Nephron (organoid): Measurements from ENCODE around the gene ZNF112.
"Not testable (repeated sequence)": the region's sequence is repeated elsewhere in the genome, so short reads cannot be mapped to it uniquely, and the experiment has no call there.

Experiments used
- H3K27ac Mint-ChIP-seq, 3 experiments: 2 replicates each; pipeline ENCODE4 v1.8.0; 2020; ENCODE audit warnings: mixed read lengths in 3 of 3, mild to moderate bottlenecking in 2 of 3, moderate library complexity in 1 of 3
- H3K27me3 Mint-ChIP-seq: 2 replicates; pipeline ENCODE4 v1.8.0; 2021; ENCODE audit warnings: low read depth, mild to moderate bottlenecking, moderate library complexity, mixed read lengths
- H3K36me3 Mint-ChIP-seq: 2 replicates; pipeline ENCODE4 v1.8.0; 2020; ENCODE audit warnings: low read depth, mixed read lengths
- H3K4me1 Mint-ChIP-seq: 2 replicates; pipeline ENCODE4 v1.8.0; 2020; ENCODE audit warnings: mixed read lengths
- H3K4me3 Mint-ChIP-seq, 3 experiments: 2 replicates each; pipeline ENCODE4 v1.8.0; 2020; ENCODE audit warnings: mild to moderate bottlenecking in 3 of 3, mixed read lengths in 3 of 3, moderate library complexity in 2 of 3
- H3K9me3 Mint-ChIP-seq: 2 replicates; pipeline ENCODE4 v1.8.0; 2020; ENCODE audit warnings: mixed read lengths
- TF ChIP-seq, protein P1 (sequence below), 3 experiments: fragments of 200-600 bp; sonication (generic); IDR thresholded peaks; one replicate each; pipeline ENCODE4 v1.5.0; 2021; ENCODE audit warnings: antibody characterized with exemption in 3 of 3; ENCODE audit not compliant: unreplicated experiment in 3 of 3

The ZNF112 gene

GRCh38 chr19:44367024-44367423, 10.5 kb upstream of the ZNF112 start:
- Mint-ChIP-seq H3K27ac (no peak overlapping the region), H3K27me3 (peaks cover 3% of the 10 kb centered on the region), H3K4me1 (no peaks in the 10 kb centered on the region), H3K9me3 (peaks cover 11% of the 10 kb centered on the region), H3K36me3 (no peaks in the 10 kb centered on the region), H3K4me3 (no peak overlapping the region)
- TF ChIP-seq, protein P1, sequence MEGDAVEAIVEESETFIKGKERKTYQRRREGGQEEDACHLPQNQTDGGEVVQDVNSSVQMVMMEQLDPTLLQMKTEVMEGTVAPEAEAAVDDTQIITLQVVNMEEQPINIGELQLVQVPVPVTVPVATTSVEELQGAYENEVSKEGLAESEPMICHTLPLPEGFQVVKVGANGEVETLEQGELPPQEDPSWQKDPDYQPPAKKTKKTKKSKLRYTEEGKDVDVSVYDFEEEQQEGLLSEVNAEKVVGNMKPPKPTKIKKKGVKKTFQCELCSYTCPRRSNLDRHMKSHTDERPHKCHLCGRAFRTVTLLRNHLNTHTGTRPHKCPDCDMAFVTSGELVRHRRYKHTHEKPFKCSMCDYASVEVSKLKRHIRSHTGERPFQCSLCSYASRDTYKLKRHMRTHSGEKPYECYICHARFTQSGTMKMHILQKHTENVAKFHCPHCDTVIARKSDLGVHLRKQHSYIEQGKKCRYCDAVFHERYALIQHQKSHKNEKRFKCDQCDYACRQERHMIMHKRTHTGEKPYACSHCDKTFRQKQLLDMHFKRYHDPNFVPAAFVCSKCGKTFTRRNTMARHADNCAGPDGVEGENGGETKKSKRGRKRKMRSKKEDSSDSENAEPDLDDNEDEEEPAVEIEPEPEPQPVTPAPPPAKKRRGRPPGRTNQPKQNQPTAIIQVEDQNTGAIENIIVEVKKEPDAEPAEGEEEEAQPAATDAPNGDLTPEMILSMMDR (IDR thresholded peaks at IDR 0.05; ENCODE audit: unreplicated experiment in 3 of 3): no peak

DNA sequence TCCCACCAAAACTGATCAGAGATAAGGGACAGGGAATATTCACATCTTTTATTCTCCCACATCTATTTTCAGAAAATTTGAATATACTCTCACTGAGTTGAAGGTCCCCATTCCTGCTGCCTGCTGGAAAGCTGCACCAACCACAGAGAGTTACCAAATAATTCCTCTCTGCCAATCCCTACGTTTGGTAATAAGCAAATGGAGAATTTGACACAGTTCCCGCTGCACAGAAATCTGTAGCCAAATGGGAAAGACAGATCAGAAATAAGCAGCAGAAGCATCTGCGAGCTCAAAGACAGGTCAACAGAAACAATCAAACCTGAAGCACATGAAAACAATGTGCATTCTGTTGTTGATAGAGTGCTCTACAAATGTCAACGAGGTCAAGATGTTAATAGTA, 9.9 kb downstream of the ZNF112 start:
- TF ChIP-seq, protein P1 (IDR thresholded peaks at IDR 0.05; ENCODE audit: unreplicated experiment in 3 of 3): no peak
- H3K27me3 Mint-ChIP-seq: no peaks in the 10 kb centered on the region
- H3K36me3 Mint-ChIP-seq: peaks cover 90% of the 10 kb centered on the region
- H3K27ac Mint-ChIP-seq: no peak overlapping the region
- H3K9me3 Mint-ChIP-seq: peaks cover 77% of the 10 kb centered on the region
- no peaks in the 10 kb centered on the region for H3K4me1 Mint-ChIP-seq
- H3K4me3 Mint-ChIP-seq: no peak overlapping the region

DNA sequence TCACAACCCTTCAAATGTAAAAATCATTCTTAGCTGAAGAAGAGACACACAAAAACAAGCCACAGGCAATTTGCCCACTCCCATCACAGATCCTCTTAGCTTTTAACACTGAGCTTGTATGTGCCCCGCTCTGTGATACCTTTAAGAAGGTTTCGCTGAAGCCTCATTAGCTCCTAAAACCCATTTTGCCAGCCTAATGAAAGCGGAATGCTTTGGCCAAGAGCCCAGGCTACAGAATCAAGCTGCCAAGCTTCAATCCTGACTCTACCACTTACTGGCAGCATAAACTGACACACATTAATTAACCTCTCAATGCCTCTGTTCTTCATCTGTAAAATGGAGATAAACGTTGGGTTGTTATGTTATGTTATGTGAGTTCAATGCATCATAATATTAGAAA, 10.5 kb downstream of the ZNF112 start:
- H3K27ac Mint-ChIP-seq: no peak overlapping the region
- no peaks in the 10 kb centered on the region for H3K27me3 Mint-ChIP-seq
- H3K4me1 Mint-ChIP-seq: no peaks in the 10 kb centered on the region
- peaks cover 90% of the 10 kb centered on the region for H3K36me3 Mint-ChIP-seq
- TF ChIP-seq, protein P1 (IDR thresholded peaks at IDR 0.05; ENCODE audit: unreplicated experiment in 3 of 3): no peak
- no peak overlapping the region for H3K4me3 Mint-ChIP-seq
- peaks cover 77% of the 10 kb centered on the region for H3K9me3 Mint-ChIP-seq

DNA sequence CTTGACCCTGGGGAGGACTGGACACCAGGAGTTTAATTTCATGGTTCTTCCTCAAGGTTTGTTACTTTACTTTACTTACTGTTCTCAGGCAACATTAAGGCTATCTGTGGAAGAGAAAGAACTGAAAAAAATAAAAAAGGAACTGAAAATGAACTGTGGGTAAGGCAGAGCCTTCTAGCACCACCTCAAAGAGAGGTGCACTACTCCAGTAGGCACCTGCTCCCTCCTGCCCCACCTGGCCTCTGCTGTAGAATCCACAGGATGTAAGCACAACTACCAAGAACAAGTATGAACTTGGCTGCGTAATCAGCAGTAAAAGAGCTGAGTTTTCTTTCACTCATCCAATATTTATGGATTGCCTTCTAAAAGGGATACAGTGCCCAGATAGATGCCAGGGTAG, 12.2 kb downstream of the ZNF112 start:
- Mint-ChIP-seq H3K36me3 (peaks cover 90% of the 10 kb centered on the region), H3K4me3 (no peak overlapping the region), H3K4me1 (no peaks in the 10 kb centered on the region), H3K27ac (no peak overlapping the region), H3K27me3 (no peaks in the 10 kb centered on the region), H3K9me3 (peaks cover 71% of the 10 kb centered on the region)
- TF ChIP-seq, protein P1 (IDR thresholded peaks at IDR 0.05; ENCODE audit: unreplicated experiment in 3 of 3): no peak

DNA sequence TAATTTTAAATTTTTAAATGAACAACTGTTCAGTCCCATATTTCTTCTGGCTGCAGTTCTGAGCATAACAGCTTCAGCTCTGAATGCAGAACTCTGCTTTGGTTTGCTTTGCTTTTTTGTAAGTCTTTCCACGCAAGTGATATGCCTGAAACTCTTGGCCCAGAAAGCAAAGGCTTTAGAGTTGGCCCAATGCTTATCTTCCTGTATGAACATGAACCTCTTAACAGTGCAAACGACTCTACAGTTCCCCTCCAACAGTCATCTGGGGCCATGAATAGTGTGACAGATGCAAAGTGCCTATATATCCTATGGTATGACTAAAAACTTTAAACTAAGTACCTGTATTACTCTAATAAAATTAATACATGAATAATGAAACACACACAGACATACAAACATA, 14.7 kb downstream of the ZNF112 start:
- peaks cover 95% of the 10 kb centered on the region for H3K36me3 Mint-ChIP-seq
- H3K9me3 Mint-ChIP-seq: peaks cover 72% of the 10 kb centered on the region
- TF ChIP-seq, protein P1 (IDR thresholded peaks at IDR 0.05; ENCODE audit: unreplicated experiment in 3 of 3): no peak
- H3K4me3 Mint-ChIP-seq: no peak overlapping the region
- H3K4me1 Mint-ChIP-seq: no peaks in the 10 kb centered on the region
- no peak overlapping the region for H3K27ac Mint-ChIP-seq
- H3K27me3 Mint-ChIP-seq: no peaks in the 10 kb centered on the region

DNA sequence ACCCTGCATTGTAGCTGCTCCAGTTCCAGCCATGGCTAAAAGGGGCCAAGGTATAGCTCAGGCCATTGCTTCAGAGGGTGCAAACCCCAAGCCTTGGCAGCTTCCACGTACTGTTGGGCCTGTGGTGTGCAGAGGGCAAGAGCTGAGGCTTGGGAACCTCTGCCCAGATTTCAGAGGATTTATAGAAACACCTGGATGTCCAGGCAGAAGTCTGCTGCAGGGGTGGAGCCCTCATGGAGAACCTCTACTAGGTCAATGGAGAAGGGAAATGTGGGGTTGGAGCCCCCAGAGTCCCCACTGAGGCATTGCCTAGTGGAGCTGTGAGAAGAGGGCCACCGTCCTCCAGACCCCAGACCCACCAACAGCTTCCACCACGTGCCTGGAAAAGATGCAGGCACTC, 21.8 kb downstream of the ZNF112 start:
- H3K4me3 Mint-ChIP-seq, H3K4me1 Mint-ChIP-seq, H3K27ac Mint-ChIP-seq, H3K27me3 Mint-ChIP-seq: not testable (repeated sequence)
- Mint-ChIP-seq H3K36me3 (peaks cover 98% of the 10 kb centered on the region), H3K9me3 (peaks cover 80% of the 10 kb centered on the region)
